CD8-positive, alpha-beta memory T cell (primary cell): ENCODE results near the gene DOC2A. TPM values are rescaled to one million over a fixed set of nuclear protein-coding genes. Genes with fewer than 3 reads are reported as not detected.
"Not testable (repeated sequence)": the region's sequence is repeated elsewhere in the genome, so short reads cannot be mapped to it uniquely, and the experiment has no call there.

Experiments used
- CTCF ChIA-PET: fragments of 350-600 bp; sonication (Branson Sonifier 250); formaldehyde crosslinking; loops from one replicate; lab custom pipeline; 2021; ENCODE audit warnings: antibody characterized with exemption; lab: Charles Lee
- POLR2A ChIA-PET: fragments of 350-600 bp; sonication (Branson Sonifier 250); formaldehyde crosslinking; loops from one replicate; lab custom pipeline; 2021; ENCODE audit warnings: antibody characterized with exemption; lab: Charles Lee
- DNase-seq, 5 donors: peaks; one replicate each; pipeline versions ENCODE4 v3.0.0 to v3.0.0-alpha.2; 2020 to 2022; ENCODE audit warnings: mixed read lengths in 1 of 5
- H3K27ac ChIP-seq: one replicate; pipeline ENCODE4 v1.7.0; 2013; ENCODE audit warnings: low read depth, mild to moderate bottlenecking, low read length, moderate library complexity
- H3K27me3 ChIP-seq: 2 replicates; pipeline ENCODE4 v1.7.0; 2013; ENCODE audit warnings: low read length, mild to moderate bottlenecking; ENCODE audit not compliant: insufficient read depth, poor library complexity, severe bottlenecking
- H3K36me3 ChIP-seq: 2 replicates; pipeline ENCODE4 v1.7.0; 2013; ENCODE audit warnings: mild to moderate bottlenecking, low read length, moderate library complexity; ENCODE audit not compliant: insufficient read depth
- H3K4me1 ChIP-seq: 2 replicates; pipeline ENCODE4 v1.7.0; 2013; ENCODE audit warnings: mild to moderate bottlenecking, low read length, moderate library complexity; ENCODE audit not compliant: insufficient read depth
- H3K4me3 ChIP-seq: 2 replicates; pipeline ENCODE4 v1.7.0; 2013; ENCODE audit warnings: mild to moderate bottlenecking, low read length
- H3K9me3 ChIP-seq: 2 replicates; pipeline ENCODE4 v1.7.0; 2013; ENCODE audit warnings: mild to moderate bottlenecking, low read length
- H3K27ac Mint-ChIP-seq, 8 donors: one replicate each; pipeline ENCODE4 v1.8.0; 2020 to 2021; ENCODE audit warnings: mixed read lengths in 8 of 8, mild to moderate bottlenecking in 6 of 8, inconsistent platforms in 3 of 8, moderate library complexity in 3 of 8
- H3K27me3 Mint-ChIP-seq, 2 donors: one replicate each; pipeline ENCODE4 v1.8.0; 2020 to 2021; ENCODE audit warnings: mixed read lengths in 2 of 2, mild to moderate bottlenecking in 1 of 2, moderate library complexity in 1 of 2
- H3K36me3 Mint-ChIP-seq, 3 donors: one replicate each; pipeline ENCODE4 v1.8.0; 2020 to 2021; ENCODE audit warnings: mixed read lengths in 3 of 3, inconsistent platforms in 1 of 3, mild to moderate bottlenecking in 1 of 3
- H3K4me1 Mint-ChIP-seq, 3 donors: one replicate each; pipeline ENCODE4 v1.8.0; 2020 to 2021; ENCODE audit warnings: mixed read lengths in 3 of 3, inconsistent platforms in 1 of 3, mild to moderate bottlenecking in 1 of 3
- H3K4me3 Mint-ChIP-seq, 7 donors: one replicate each; pipeline ENCODE4 v1.8.0; 2020 to 2021; ENCODE audit warnings: mixed read lengths in 7 of 7, mild to moderate bottlenecking in 6 of 7, moderate library complexity in 4 of 7, inconsistent platforms in 2 of 7
- H3K9me3 Mint-ChIP-seq, 5 donors: one replicate each; pipeline ENCODE4 v1.8.0; 2020 to 2022; ENCODE audit warnings: mixed read lengths in 5 of 5, mild to moderate bottlenecking in 3 of 5, moderate library complexity in 2 of 5, inconsistent platforms in 1 of 5
- polyA plus RNA-seq: library from polyadenylated mRNA; unstranded; fragments of 300-500 nt; fragmentation: Illumina TruSeq; gene quantifications from one replicate; pipeline ENCODE4 v1.2.3, GENCODE V29; 2021
- total RNA-seq, 2 experiments: library from RNA; stranded (reverse); gene quantifications; one replicate each; pipeline ENCODE4 v1.2.3, GENCODE V29; 2021

The DOC2A gene
- total and polyA plus RNA-seq, 3 experiments from 2014 or later: 0.13 to 0.42 TPM; not detected in 1

DNA sequence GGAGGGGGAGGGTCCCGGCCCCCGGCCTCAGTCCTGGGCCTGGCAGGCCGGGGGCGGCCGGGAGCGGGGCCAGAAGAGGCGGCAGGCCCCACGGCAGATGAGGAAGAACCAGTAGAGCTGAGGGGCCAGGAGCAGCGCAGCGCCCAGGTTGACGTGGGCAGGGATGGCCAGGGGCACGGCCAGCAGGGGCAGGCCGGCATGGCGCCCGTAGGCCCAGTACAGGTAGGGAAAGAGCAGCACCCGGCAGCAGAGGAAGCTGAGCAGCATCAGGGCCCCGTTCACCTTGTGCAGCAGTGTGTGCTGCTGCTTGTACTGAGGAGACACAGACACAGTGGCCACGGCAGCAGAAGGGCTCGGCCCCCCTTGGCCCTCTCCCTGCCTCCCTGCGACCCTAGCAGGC lies 14.3 kb upstream of the DOC2A start:
- POLR2A ChIA-PET: no interaction called here
- Mint-ChIP-seq H3K27ac (no peak overlapping the region), H3K9me3 (no peaks in the 10 kb centered on the region), H3K27me3 (peaks cover 36 to 45% of the 10 kb centered on the region in 2 donors), H3K36me3 (peaks cover 0 to 5% (median 0%) of the 10 kb centered on the region in 3 donors), H3K4me1 (peaks cover 7 to 17% (median 7%) of the 10 kb centered on the region in 3 donors), H3K4me3 (no peak overlapping the region)
- Histone ChIP-seq H3K4me3 (no peak overlapping the region), H3K27me3 (peaks cover 15% of the 10 kb centered on the region), H3K27ac (no peak overlapping the region), H3K4me1 (peaks cover 11% of the 10 kb centered on the region), H3K9me3 (no peaks in the 10 kb centered on the region), H3K36me3 (no peaks in the 10 kb centered on the region)
- no peak for DNase-seq
- CTCF ChIA-PET: no interaction called here

DNA sequence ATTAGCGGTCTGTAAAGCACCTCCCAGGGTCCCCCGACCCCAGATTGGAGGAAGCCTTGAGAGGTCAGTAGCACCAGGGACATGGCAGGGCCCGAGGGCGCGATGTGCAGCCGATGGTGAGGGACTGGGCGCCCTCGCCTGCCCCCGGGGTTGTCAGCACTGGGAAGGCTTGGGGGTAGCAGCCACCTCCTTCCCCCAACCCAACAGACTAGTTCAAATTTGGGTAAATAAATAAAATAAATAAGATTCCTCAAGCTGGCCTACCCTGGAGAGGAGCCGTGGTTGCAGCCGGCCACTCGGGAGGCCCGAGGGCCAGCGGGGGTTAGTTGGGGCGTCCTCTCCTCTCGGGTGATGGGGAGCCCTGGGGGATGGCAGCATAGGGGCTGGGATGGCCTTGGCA lies 13.6 kb upstream of the DOC2A start:
- Histone ChIP-seq H3K4me3 (no peak overlapping the region), H3K36me3 (no peaks in the 10 kb centered on the region), H3K4me1 (peaks cover 11% of the 10 kb centered on the region), H3K27me3 (peaks cover 8% of the 10 kb centered on the region), H3K27ac (no peak overlapping the region), H3K9me3 (no peaks in the 10 kb centered on the region)
- Mint-ChIP-seq H3K27me3 (peaks cover 31 to 38% of the 10 kb centered on the region in 2 donors), H3K36me3 (peaks cover 0 to 5% (median 0%) of the 10 kb centered on the region in 3 donors), H3K4me1 (peaks cover 5 to 12% (median 7%) of the 10 kb centered on the region in 3 donors), H3K27ac (no peak overlapping the region), H3K4me3 (no peak overlapping the region), H3K9me3 (no peaks in the 10 kb centered on the region)
- ChIA-PET POLR2A (no interaction called here), CTCF (no interaction called here)
- no peak for DNase-seq

DNA sequence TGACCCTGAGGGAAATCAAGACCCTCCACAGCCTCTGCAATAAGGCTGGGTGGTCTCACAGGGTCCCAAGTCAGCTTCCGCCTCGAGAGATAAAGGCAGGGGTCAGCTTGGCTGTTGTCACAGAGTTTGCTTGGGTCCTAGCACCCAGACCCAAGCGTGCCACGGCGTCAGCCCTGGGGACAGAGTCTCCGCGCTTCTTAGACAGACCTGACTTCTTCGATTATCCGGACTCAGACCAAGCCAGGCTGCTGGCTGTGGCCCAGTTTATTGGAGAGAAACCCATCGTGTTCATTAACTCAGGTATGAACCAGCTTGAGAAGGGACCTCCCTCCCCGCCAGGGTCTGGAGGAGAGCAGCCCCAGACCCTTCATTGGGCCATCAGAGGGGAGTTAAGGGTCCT lies 12.8 kb upstream of the DOC2A start:
- peaks cover 0 to 5% (median 0%) of the 10 kb centered on the region in 3 donors for H3K36me3 Mint-ChIP-seq
- no peaks in the 10 kb centered on the region for H3K9me3 ChIP-seq
- H3K27ac ChIP-seq: no peak overlapping the region
- peaks cover 11% of the 10 kb centered on the region for H3K4me1 ChIP-seq
- CTCF ChIA-PET: interaction anchor here (1.0 kb wide), 1 partner anchor 332 kb away, joined by 4 read pairs; no protein-coding TSS in a partner anchor
- DNase-seq: no peak
- H3K4me3 ChIP-seq: no peak overlapping the region
- H3K27me3 ChIP-seq: no peaks in the 10 kb centered on the region
- H3K4me3 Mint-ChIP-seq: no peak overlapping the region
- no peaks in the 10 kb centered on the region for H3K36me3 ChIP-seq
- H3K27ac Mint-ChIP-seq: no peak overlapping the region
- H3K27me3 Mint-ChIP-seq: peaks cover 26 to 32% of the 10 kb centered on the region in 2 donors
- no peaks in the 10 kb centered on the region for H3K9me3 Mint-ChIP-seq
- POLR2A ChIA-PET: no interaction called here
- H3K4me1 Mint-ChIP-seq: peaks cover 5 to 12% (median 7%) of the 10 kb centered on the region in 3 donors

DNA sequence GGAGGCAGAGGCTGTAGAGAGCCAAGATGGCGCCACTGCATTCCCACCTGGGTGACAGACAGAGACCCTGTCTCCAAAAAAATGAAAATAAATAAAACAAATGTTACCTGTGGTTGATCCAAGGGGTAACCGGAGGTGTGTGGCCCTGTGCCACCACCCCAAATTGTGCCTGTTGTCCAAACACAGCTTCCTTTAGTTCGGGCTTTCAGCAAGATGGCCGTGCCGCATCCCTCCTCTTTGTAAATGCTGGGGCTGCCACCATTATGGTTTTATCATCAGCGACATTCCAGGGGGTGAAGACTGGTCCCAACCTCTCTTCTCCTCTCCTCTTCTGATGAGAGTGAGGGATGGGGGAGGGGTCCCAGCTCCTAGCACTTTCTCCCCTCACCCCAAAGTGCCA lies 12.1 kb upstream of the DOC2A start, which contains the start of gene C16orf92:
Gene C16orf92, plus strand, starts transcription at position 312 of the 400 bp plus-strand sequence. CDS start 143 bp downstream, outside the sequence.
- POLR2A ChIA-PET: no interaction called here
- no peaks in the 10 kb centered on the region for H3K27me3 ChIP-seq

DNA sequence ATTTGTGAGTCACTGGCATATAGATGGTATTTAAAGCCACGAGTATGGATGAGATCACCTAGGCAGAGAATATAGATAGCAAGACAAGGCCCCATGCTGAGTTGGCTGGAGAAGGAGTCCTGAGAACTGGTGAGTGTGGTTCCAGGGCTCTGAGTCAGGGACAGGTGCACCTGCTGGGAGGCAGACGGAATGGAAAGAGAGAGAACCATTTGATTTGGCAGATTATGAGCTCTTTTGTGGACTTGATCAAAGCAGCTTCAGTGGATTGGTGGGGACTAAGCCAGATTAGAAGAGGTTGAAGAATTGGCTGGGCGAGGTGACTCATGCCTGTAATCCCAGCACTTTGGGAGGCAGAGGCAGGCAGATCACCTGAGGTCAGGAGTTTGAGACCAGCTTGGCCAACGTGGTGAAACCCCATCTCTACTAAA lies 7.9 kb upstream of the DOC2A start:
- H3K4me1 Mint-ChIP-seq: peaks cover 5 to 12% (median 7%) of the 10 kb centered on the region in 3 donors
- H3K9me3 Mint-ChIP-seq: no peaks in the 10 kb centered on the region
- no peaks in the 10 kb centered on the region for H3K9me3 ChIP-seq
- peaks cover 5 to 6% of the 10 kb centered on the region in 2 donors for H3K27me3 Mint-ChIP-seq
- H3K27me3 ChIP-seq: no peaks in the 10 kb centered on the region
- CTCF ChIA-PET: interaction anchor here (1.1 to 2.7 kb wide), 4 partner anchors 13 to 328 kb away, joined by 4 to 11 read pairs (median 5); no protein-coding TSS in a partner anchor
- H3K4me3 ChIP-seq: no peak overlapping the region
- peak overlapping the region in 1 of 7 donors; percentile 26 for H3K4me3 Mint-ChIP-seq
- H3K27ac Mint-ChIP-seq: peak overlapping the region in 2 of 8 donors; percentile 45 to 53
- no peak overlapping the region for H3K27ac ChIP-seq
- H3K36me3 Mint-ChIP-seq: peaks cover 0 to 1% (median 0%) of the 10 kb centered on the region in 3 donors
- no peaks in the 10 kb centered on the region for H3K36me3 ChIP-seq
- POLR2A ChIA-PET: no interaction called here
- DNase-seq: no peak
- H3K4me1 ChIP-seq: peaks cover 11% of the 10 kb centered on the region

More for the DNA sequence above, 12.1 kb upstream of the DOC2A start, which contains the start of gene C16orf92:
- Mint-ChIP-seq H3K27ac (no peak within 1 kb of the TSS), H3K36me3 (peaks cover 0 to 5% (median 0%) of the 10 kb centered on the region in 3 donors), H3K9me3 (no peaks in the 10 kb centered on the region), H3K4me3 (no peak within 1 kb of the TSS), H3K4me1 (peaks cover 5 to 12% (median 7%) of the 10 kb centered on the region in 3 donors), H3K27me3 (peaks cover 22 to 25% of the 10 kb centered on the region in 2 donors)
- H3K36me3 ChIP-seq: no peaks in the 10 kb centered on the region
- CTCF ChIA-PET: interaction anchor here (1.0 to 1.2 kb wide), 3 partner anchors 8 to 331 kb away, joined by 3 to 4 read pairs (median 3); partner anchors contain the start of gene TLCD3B
- DNase-seq: no peak
- H3K4me3 ChIP-seq: no peak within 1 kb of the TSS
- no peak within 1 kb of the TSS for H3K27ac ChIP-seq
- H3K9me3 ChIP-seq: no peaks in the 10 kb centered on the region
- peaks cover 11% of the 10 kb centered on the region for H3K4me1 ChIP-seq

DNA sequence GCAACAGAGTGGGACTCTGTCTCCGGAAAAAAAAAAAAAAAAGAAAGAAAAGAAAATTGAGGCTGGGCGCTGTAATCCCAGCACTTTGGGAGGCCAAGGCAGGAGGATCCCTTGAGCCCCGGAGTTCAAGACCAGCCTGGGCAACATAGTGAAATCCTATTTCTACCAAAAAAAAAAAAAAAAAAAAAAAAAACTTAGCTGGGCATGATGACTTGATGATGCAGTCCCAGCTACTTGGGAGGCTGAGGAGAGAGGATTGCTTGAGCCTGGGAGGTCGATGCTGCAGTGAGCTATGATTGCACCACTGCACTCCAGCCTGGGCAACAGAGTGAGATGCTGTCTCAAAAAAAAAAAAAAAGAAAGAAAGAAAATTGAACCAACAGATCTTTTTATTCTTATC lies 7.1 kb upstream of the DOC2A start:
- H3K4me3 ChIP-seq, H3K36me3 ChIP-seq, H3K36me3 Mint-ChIP-seq, H3K27me3 ChIP-seq, H3K27ac ChIP-seq, H3K27ac Mint-ChIP-seq, H3K4me3 Mint-ChIP-seq, H3K9me3 Mint-ChIP-seq, DNase-seq, H3K27me3 Mint-ChIP-seq, H3K9me3 ChIP-seq: not testable (repeated sequence)
- H3K4me1 ChIP-seq: peaks cover 11% of the 10 kb centered on the region
- ChIA-PET POLR2A (interaction anchor here (0.6 kb wide), 3 partner anchors 318 to 389 kb away, joined by 3 to 5 read pairs (median 3); no protein-coding TSS in a partner anchor), CTCF (interaction anchor here (0.9 to 2.7 kb wide), 5 partner anchors 14 to 327 kb away, joined by 4 to 11 read pairs (median 5); no protein-coding TSS in a partner anchor)
- H3K4me1 Mint-ChIP-seq: peaks cover 5 to 12% (median 7%) of the 10 kb centered on the region in 3 donors

DNA sequence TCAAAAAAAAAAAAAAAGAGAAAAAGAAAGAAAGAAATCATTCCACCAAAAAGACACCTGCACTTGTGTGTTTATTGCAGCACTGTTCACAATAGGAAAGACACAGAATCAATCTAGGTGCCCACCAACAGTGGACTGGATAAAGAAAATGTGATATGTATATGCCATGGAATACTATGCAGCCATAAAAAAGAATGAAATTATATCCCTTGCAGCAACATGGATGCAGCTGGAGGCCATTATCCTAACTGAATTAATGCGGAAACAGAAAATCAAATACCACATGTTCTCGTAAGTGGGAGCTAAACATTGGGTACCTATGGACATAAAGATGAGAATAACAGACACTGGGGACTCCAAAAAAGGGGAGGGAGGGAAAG lies 6.4 kb upstream of the DOC2A start:
- Mint-ChIP-seq H3K4me1 (peaks cover 5 to 12% (median 7%) of the 10 kb centered on the region in 3 donors), H3K4me3 (no peak overlapping the region), H3K36me3 (peaks cover 0 to 1% (median 0%) of the 10 kb centered on the region in 3 donors), H3K27me3 (peaks cover 5 to 8% of the 10 kb centered on the region in 2 donors), H3K9me3 (no peaks in the 10 kb centered on the region), H3K27ac (no peak overlapping the region)
- CTCF ChIA-PET: no interaction called here
- Histone ChIP-seq H3K9me3 (no peaks in the 10 kb centered on the region), H3K27ac (no peak overlapping the region), H3K4me1 (peaks cover 11% of the 10 kb centered on the region), H3K27me3 (no peaks in the 10 kb centered on the region), H3K4me3 (no peak overlapping the region), H3K36me3 (no peaks in the 10 kb centered on the region)
- POLR2A ChIA-PET: no interaction called here
- DNase-seq: no peak

DNA sequence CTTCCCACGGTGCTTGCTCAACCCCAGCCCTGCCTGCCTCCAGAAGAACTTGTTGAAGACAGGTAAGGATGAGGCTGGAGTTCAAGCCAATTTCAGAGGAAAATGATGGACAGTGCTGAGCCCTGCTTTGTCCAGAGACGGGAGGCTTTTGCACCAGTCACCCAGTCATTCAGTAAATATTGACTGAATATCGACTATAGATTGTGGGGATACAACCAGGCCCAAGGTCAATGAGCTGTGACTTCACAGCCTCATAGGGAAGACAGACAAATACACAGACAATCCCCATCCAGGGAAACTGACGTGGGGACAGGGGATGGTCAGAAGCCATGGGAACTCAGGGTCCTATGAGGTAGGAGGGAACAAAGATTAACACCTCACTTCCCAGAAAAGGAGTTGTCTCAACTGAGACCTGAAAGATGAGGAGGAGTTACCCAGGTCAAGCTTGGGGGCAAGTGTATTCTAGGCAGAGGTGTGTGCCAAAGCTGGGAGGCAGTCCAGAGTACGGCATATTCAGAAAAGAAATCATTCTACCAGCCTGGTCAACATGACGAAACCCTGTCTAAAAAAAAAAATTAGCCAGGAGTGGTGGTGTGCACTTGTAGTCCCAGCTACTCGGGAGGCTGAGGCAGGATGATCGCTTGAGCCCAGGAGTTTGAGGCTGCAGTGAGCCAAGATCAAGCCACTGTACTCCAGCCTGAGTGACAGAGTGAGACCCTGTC lies 5.9 kb upstream of the DOC2A start:
- H3K4me3 ChIP-seq: no peak overlapping the region
- H3K36me3 Mint-ChIP-seq: peaks cover 0 to 1% (median 0%) of the 10 kb centered on the region in 3 donors
- H3K27ac Mint-ChIP-seq: no peak overlapping the region
- POLR2A ChIA-PET: no interaction called here
- no peaks in the 10 kb centered on the region for H3K27me3 ChIP-seq
- H3K4me1 ChIP-seq: peaks cover 9% of the 10 kb centered on the region
- peaks cover 9 to 16% (median 11%) of the 10 kb centered on the region in 3 donors for H3K4me1 Mint-ChIP-seq
- H3K9me3 ChIP-seq: no peaks in the 10 kb centered on the region
- H3K27ac ChIP-seq: no peak overlapping the region
- no peaks in the 10 kb centered on the region for H3K36me3 ChIP-seq
- no peaks in the 10 kb centered on the region for H3K9me3 Mint-ChIP-seq
- no peak overlapping the region for H3K4me3 Mint-ChIP-seq
- CTCF ChIA-PET: no interaction called here
- H3K27me3 Mint-ChIP-seq: peaks cover 11 to 12% of the 10 kb centered on the region in 2 donors
- DNase-seq: no peak
